Measurements from ENCODE around the gene VAMP3. TPM values are rescaled to one million over a fixed set of nuclear protein-coding genes. Genes with fewer than 3 reads are reported as not detected.

VAMP3 gene
- total and polyA plus RNA-seq, 9 of the 15 experiments (the other 6 are each of a cell fraction or from before 2014, with no cell fraction given): 27.1 to 71.3 (median 47.5) TPM

- no peak overlapping the region for H3K9ac ChIP-seq (ENCODE audit: insufficient read depth in 1 of 2, low read depth in 2 of 2, low read length in 2 of 2)
- H3K27me3 ChIP-seq (ENCODE audit: control insufficient read depth in 2 of 2, insufficient read depth in 2 of 2, low read length in 2 of 2): no peaks in the 10 kb centered on the region
- FAIRE-seq (no peak), ATAC-seq (no peak), DNase-seq (ENCODE audit: extremely low read depth in 1 of 4, low spot score in 3 of 4) (no peak)
- CTCF ChIA-PET (ENCODE audit: low intra/inter-chr PET ratio): no interaction called here
- H2AFZ ChIP-seq (ENCODE audit: low read depth, low read length): no peak overlapping the region
- H4K20me1 ChIP-seq (replicated peaks; ENCODE audit: control insufficient read depth, insufficient read depth, low read length): no peaks in the 10 kb centered on the region
- intact Hi-C loops (cut with micrococcal nuclease): no loop called here
- no peak overlapping the region for H3K27ac ChIP-seq (ENCODE audit: extremely low read depth, low read depth, low read length)
- TF ChIP-seq CBX2 (IDR thresholded peaks at IDR 0.05; ENCODE audit: insufficient read depth, low read length, poor library complexity, severe bottlenecking): no peak
- no peak for TF ChIP-seq ZNF316 (IDR thresholded peaks at IDR 0.05)
- no peaks in the 10 kb centered on the region; a peak in 1 of 5 replicates for H3K4me1 ChIP-seq (replicated peaks in 1 of 2; ENCODE audit: control insufficient read depth in 2 of 2, insufficient read depth in 2 of 2, low read length in 2 of 2)
- H3K9me1 ChIP-seq (ENCODE audit: control insufficient read depth, insufficient read depth, low read length): no peaks in the 10 kb centered on the region
- peaks cover 5% of the 10 kb centered on the region; the same call in 2 of the 3 replicates for H3K79me2 ChIP-seq (ENCODE audit: control insufficient read depth, insufficient read depth, low read length)
- in situ Hi-C loops (cut with MboI): no loop called here
- no peak overlapping the region for H3K4me2 ChIP-seq (ENCODE audit: insufficient read depth, low read length)
- POLR2A ChIA-PET: interaction anchor here (0.7 to 1.6 kb wide), 2 partner anchors 9 to 10 kb away, joined by 3 to 4 read pairs; no protein-coding TSS in a partner anchor
- 31% methylated on average over 3 of the region's 3 CpGs for WGBS (ENCODE audit: insufficient coverage, low coverage, missing lambda C conversion rate)
- H3K9me3 ChIP-seq (replicated peaks; ENCODE audit: control insufficient read depth, insufficient read depth, low read depth, low read length): no peaks in the 10 kb centered on the region
- H3K4me3 ChIP-seq: no peak overlapping the region
- no TSS peak for BruUV-seq (replicated peaks)
- H3K36me3 ChIP-seq (ENCODE audit: control insufficient read depth, insufficient read depth, low read length): peaks cover 17% of the 10 kb centered on the region; the same call in 2 of the 3 replicates
Measured at GRCh38 chr1:7821282-7821681, 50.2 kb downstream of the VAMP3 start.

- H3K9ac ChIP-seq (ENCODE audit: insufficient read depth in 1 of 2, low read depth in 2 of 2, low read length in 2 of 2): no peak overlapping the region; a peak in 1 of 4 replicates
- H3K27ac ChIP-seq (ENCODE audit: extremely low read depth, low read depth, low read length): no peak overlapping the region
- ChIA-PET POLR2A (no interaction called here), CTCF (ENCODE audit: low intra/inter-chr PET ratio) (no interaction called here)
- no peak overlapping the region for H3K4me2 ChIP-seq (ENCODE audit: insufficient read depth, low read length)
- no peaks in the 10 kb centered on the region for H3K27me3 ChIP-seq (ENCODE audit: control insufficient read depth in 2 of 2, insufficient read depth in 2 of 2, low read length in 2 of 2)
- H3K4me1 ChIP-seq (replicated peaks in 1 of 2; ENCODE audit: control insufficient read depth in 2 of 2, insufficient read depth in 2 of 2, low read length in 2 of 2): peaks cover 0 to 4% of the 10 kb centered on the region in 2 experiments; a peak in 2 of 5 replicates
- BruUV-seq (replicated peaks): no TSS peak
- H3K9me3 ChIP-seq (replicated peaks; ENCODE audit: control insufficient read depth, insufficient read depth, low read depth, low read length): no peaks in the 10 kb centered on the region
- in situ Hi-C loops (cut with MboI) (no loop called here), intact Hi-C loops (cut with micrococcal nuclease) (no loop called here)
- peaks cover 21% of the 10 kb centered on the region; the same call in 2 of the 3 replicates for H3K36me3 ChIP-seq (ENCODE audit: control insufficient read depth, insufficient read depth, low read length)
- 86% methylated on average over 8 of the region's 8 CpGs for WGBS (ENCODE audit: insufficient coverage, low coverage, missing lambda C conversion rate)
- FAIRE-seq: no peak
- no peak for ATAC-seq
- H4K20me1 ChIP-seq (replicated peaks; ENCODE audit: control insufficient read depth, insufficient read depth, low read length): no peaks in the 10 kb centered on the region
- peaks cover 39% of the 10 kb centered on the region for H3K79me2 ChIP-seq (ENCODE audit: control insufficient read depth, insufficient read depth, low read length)
- no peak overlapping the region for H3K4me3 ChIP-seq
- no peak for DNase-seq (ENCODE audit: extremely low read depth in 1 of 4, low spot score in 3 of 4)
- H3K9me1 ChIP-seq (ENCODE audit: control insufficient read depth, insufficient read depth, low read length): no peaks in the 10 kb centered on the region
- no peak overlapping the region for H2AFZ ChIP-seq (ENCODE audit: low read depth, low read length)
- TF ChIP-seq ZNF644 (tag; IDR thresholded peaks at IDR 0.05; ENCODE audit: low read depth): no peak
- TF ChIP-seq HNRNPK (IDR thresholded peaks at IDR 0.05; ENCODE audit: low read depth, low read length, poor library complexity, severe bottlenecking): no peak
- no peak for TF ChIP-seq ID3 (CRISPR knock-in tag; IDR thresholded peaks at IDR 0.05)
- TF ChIP-seq ID3 (tag; IDR thresholded peaks at IDR 0.05): no peak
- no peak for TF ChIP-seq CGGBP1 (CRISPR knock-in tag; IDR thresholded peaks at IDR 0.05)
- TF ChIP-seq FOXP4 (CRISPR knock-in tag; IDR thresholded peaks at IDR 0.05; ENCODE audit: borderline replicate concordance): no peak
- no peak for TF ChIP-seq CBX5 (IDR thresholded peaks at IDR 0.05; ENCODE audit: borderline replicate concordance, low read depth)
- TF ChIP-seq BMI1 (IDR thresholded peaks at IDR 0.05; ENCODE audit: low read length): no peak
- TF ChIP-seq EZH2 (IDR thresholded peaks at IDR 0.05; ENCODE audit: borderline replicate concordance, low read depth, low read length): no peak
- no peak for TF ChIP-seq STAT5B (CRISPR knock-in tag; IDR thresholded peaks at IDR 0.05)
- no peak for TF ChIP-seq GTF2A2 (tag; IDR thresholded peaks at IDR 0.05)
- no peak for TF ChIP-seq THAP7 (CRISPR knock-in tag; IDR thresholded peaks at IDR 0.05)
Measured at GRCh38 chr1:7824701-7825100, 53.6 kb downstream of the VAMP3 start.
